A673 (cell line): ENCODE results near the gene CLEC12A.

Source experiments
- EZH2 ChIP-seq: fragments of 200-600 bp; sonication (generic); IDR thresholded peaks from 2 replicates; pipeline ENCODE4 v1.6.1; 2017; ENCODE audit warnings: borderline replicate concordance, low read depth, mild to moderate bottlenecking, mixed read lengths, antibody characterized with exemption, low read length; ENCODE audit not compliant: poor library complexity, severe bottlenecking
- TF ChIP-seq, protein P1 (sequence below): fragments of 300-800, 200-600 bp; sonication (generic); conservative IDR thresholded peaks from 2 replicates; pipeline ENCODE4 v1.5.1; 2017; ENCODE audit warnings: low read depth, mild to moderate bottlenecking, antibody characterized with exemption, low read length, moderate library complexity, mixed read lengths

DNA sequence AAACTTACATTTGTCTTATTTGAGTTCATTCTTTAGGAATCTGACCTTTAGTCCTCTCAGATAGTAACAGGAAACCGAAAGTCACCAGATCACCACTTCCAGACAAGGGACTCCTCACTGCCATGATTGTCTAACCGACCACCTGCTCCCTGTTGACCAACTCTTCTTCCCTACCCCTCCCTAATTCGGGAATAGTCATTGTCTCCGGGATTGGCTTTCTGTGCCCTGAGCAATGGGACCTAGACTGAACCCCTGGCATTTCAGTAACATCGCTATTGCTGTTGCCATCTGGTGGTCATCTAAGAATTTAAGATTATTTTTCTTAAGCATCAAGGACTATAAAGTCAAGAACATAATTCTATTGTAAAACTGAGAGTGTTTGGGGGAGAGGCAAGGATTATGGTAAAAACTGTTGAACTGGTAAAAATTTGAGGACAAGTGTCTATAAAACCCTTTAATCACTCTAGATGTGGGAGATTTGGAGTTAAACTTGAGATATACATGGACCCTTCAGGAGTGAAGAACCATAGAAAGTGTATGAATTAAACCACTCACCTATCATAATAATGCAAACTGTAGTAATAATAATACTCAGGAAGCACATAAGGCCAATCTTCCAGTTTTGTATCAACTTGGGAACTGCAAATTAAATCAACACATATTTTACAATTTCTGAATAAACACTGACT is 45.4 kb upstream of the CLEC12A start:
- TF ChIP-seq, protein P1, sequence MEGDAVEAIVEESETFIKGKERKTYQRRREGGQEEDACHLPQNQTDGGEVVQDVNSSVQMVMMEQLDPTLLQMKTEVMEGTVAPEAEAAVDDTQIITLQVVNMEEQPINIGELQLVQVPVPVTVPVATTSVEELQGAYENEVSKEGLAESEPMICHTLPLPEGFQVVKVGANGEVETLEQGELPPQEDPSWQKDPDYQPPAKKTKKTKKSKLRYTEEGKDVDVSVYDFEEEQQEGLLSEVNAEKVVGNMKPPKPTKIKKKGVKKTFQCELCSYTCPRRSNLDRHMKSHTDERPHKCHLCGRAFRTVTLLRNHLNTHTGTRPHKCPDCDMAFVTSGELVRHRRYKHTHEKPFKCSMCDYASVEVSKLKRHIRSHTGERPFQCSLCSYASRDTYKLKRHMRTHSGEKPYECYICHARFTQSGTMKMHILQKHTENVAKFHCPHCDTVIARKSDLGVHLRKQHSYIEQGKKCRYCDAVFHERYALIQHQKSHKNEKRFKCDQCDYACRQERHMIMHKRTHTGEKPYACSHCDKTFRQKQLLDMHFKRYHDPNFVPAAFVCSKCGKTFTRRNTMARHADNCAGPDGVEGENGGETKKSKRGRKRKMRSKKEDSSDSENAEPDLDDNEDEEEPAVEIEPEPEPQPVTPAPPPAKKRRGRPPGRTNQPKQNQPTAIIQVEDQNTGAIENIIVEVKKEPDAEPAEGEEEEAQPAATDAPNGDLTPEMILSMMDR = peak; percentile 63
- no peak for TF ChIP-seq EZH2
